GM12891 (cell line): ENCODE data around the gene PARVG.

Experiments used
- PAX5 ChIP-seq: IDR thresholded peaks from 2 replicates; pipeline ENCODE4 v1.6.1; 2011; ENCODE audit warnings: low read length, moderate library complexity, mild to moderate bottlenecking; ENCODE audit not compliant: insufficient read depth, severe bottlenecking
- POLR2A ChIP-seq: IDR thresholded peaks from 2 replicates; pipeline ENCODE4 v1.6.1; 2011; ENCODE audit warnings: low read depth, low read length, control low read depth
- POLR2AphosphoS5 ChIP-seq: IDR thresholded peaks from 2 replicates; pipeline ENCODE4 v1.6.1; 2011; ENCODE audit warnings: low read depth, low read length, control low read depth
- POU2F2 ChIP-seq: IDR thresholded peaks from 2 replicates; pipeline ENCODE4 v1.6.1; 2011; ENCODE audit warnings: low read depth, mild to moderate bottlenecking, control low read depth, low read length, moderate library complexity
- SPI1 ChIP-seq: IDR thresholded peaks from 2 replicates; pipeline ENCODE4 v1.6.1; 2011; ENCODE audit warnings: low read depth, low read length, control low read depth
- TAF1 ChIP-seq: IDR thresholded peaks from 2 replicates; pipeline ENCODE4 v1.6.1; 2011; ENCODE audit warnings: low read depth, low read length, control low read depth

GRCh38 chr22:44159811-44160210, 20.9 kb upstream of the PARVG start:
- TF ChIP-seq POLR2A (no peak), TAF1 (no peak), SPI1 (no peak), POLR2AphosphoS5 (no peak), POU2F2 (no peak), PAX5 (no peak)
